OCI-LY1 (cell line): ENCODE measurements around the gene CMIP.

Experiments
- EZH2 ChIP-seq: fragments of 200-600 bp; sonication (generic), shearing (Covaris generic); IDR thresholded peaks from 2 replicates; pipeline ENCODE4 v1.8.0; 2017; ENCODE audit warnings: borderline replicate concordance, mixed run types, mild to moderate bottlenecking, antibody characterized with exemption, low read length, moderate library complexity, mixed read lengths
- TF ChIP-seq, protein P1 (sequence below): fragments of 200-600 bp; sonication (generic), shearing (Covaris generic); IDR thresholded peaks from 2 replicates; pipeline ENCODE4 v1.5.1; 2017; ENCODE audit warnings: mild to moderate bottlenecking, antibody characterized with exemption, low read length, moderate library complexity, mixed read lengths

DNA sequence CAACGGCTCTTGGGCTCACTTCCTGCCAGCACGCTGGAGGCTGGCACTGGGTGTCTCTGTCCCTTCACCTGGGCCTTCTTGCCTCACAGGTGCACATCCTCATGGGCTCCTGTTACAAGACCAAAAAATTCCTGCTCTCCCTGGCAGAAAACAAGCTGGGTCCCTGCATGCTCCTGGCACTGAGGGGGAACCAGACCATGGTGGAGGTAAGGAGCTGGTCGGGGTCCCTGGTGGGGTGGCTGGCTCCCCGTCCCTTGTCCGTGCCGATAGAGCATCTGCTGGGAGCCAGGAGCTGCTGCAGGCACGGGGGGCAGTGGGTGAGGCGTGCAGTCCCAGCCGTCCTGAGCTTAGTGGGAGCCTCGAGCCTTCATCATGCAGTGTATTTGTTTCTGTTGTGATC is 255.0 kb downstream of the CMIP start:
- TF ChIP-seq, protein P1, sequence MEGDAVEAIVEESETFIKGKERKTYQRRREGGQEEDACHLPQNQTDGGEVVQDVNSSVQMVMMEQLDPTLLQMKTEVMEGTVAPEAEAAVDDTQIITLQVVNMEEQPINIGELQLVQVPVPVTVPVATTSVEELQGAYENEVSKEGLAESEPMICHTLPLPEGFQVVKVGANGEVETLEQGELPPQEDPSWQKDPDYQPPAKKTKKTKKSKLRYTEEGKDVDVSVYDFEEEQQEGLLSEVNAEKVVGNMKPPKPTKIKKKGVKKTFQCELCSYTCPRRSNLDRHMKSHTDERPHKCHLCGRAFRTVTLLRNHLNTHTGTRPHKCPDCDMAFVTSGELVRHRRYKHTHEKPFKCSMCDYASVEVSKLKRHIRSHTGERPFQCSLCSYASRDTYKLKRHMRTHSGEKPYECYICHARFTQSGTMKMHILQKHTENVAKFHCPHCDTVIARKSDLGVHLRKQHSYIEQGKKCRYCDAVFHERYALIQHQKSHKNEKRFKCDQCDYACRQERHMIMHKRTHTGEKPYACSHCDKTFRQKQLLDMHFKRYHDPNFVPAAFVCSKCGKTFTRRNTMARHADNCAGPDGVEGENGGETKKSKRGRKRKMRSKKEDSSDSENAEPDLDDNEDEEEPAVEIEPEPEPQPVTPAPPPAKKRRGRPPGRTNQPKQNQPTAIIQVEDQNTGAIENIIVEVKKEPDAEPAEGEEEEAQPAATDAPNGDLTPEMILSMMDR: no peak
- no peak for TF ChIP-seq EZH2
